KBM-7 (cell line): ENCODE data around the gene HSD11B2.

Source experiments
- DNase-seq: peaks from one replicate; pipeline ENCODE4 v3.0.0-alpha.2; 2015
- in situ Hi-C: fragments of 300-500 bp; cut with MboI; formaldehyde crosslinking; loops from 2 replicates; pipeline ENCODE4 v1.14.3; 2020; ENCODE audit warnings: low sequenced_read_pairs, low pct_unique_long_range_greater_than_20kb, mixed read lengths

The HSD11B2 gene

GRCh38 chr16:67461600-67462278 is 30.8 kb downstream of the HSD11B2 start:
- in situ Hi-C loops, result no loop called here

GRCh38 chr16:67462279-67462655 is 31.3 kb downstream of the HSD11B2 start:
- in situ Hi-C loops, result no loop called here
- DNase-seq, result no peak

More at GRCh38 chr16:67461600-67462278, 30.8 kb downstream of the HSD11B2 start:
- DNase-seq, result no peak

- in situ Hi-C loops, result no loop called here
- DNase-seq, result no peak
Measured at GRCh38 chr16:67463059-67463458, 32.1 kb downstream of the HSD11B2 start.

GRCh38 chr16:67463691-67464090 is 32.8 kb downstream of the HSD11B2 start:
- in situ Hi-C loops, result no loop called here
- DNase-seq, result no peak

- in situ Hi-C loops, result no loop called here
- DNase-seq, result no peak
Measured at GRCh38 chr16:67464565-67464964, 33.6 kb downstream of the HSD11B2 start.

GRCh38 chr16:67466581-67466980 is 35.7 kb downstream of the HSD11B2 start:
- DNase-seq, result no peak
- in situ Hi-C loops, result no loop called here

GRCh38 chr16:67468731-67469130 is 37.8 kb downstream of the HSD11B2 start:
- in situ Hi-C loops, result no loop called here

GRCh38 chr16:67470359-67470758 is 39.4 kb downstream of the HSD11B2 start:
- in situ Hi-C loops, result no loop called here
- no peak for DNase-seq

More at GRCh38 chr16:67468731-67469130, 37.8 kb downstream of the HSD11B2 start:
- DNase-seq, result no peak

GRCh38 chr16:67471758-67472384 is 41.0 kb downstream of the HSD11B2 start:
- no peak for DNase-seq
- in situ Hi-C loops, result no loop called here

GRCh38 chr16:67474551-67475455 is 43.9 kb downstream of the HSD11B2 start:
- in situ Hi-C loops, result no loop called here
- no peak for DNase-seq

GRCh38 chr16:67477960-67478554 is 47.1 kb downstream of the HSD11B2 start:
- DNase-seq, result no peak
- in situ Hi-C loops, result no loop called here

GRCh38 chr16:67480833-67481560 is 50.1 kb downstream of the HSD11B2 start, which contains the start of gene ATP6V0D1:
ATP6V0D1 (minus strand) TSS chr16:67481157; CDS start chr16:67481086, 71 bp downstream.
- DNase-seq, result peak; percentile 100
- in situ Hi-C loops, result no loop called here

- in situ Hi-C loops, result no loop called here
- DNase-seq, result peak; percentile 37
Measured at GRCh38 chr16:67481561-67482232, 50.8 kb downstream of the HSD11B2 start.

GRCh38 chr16:67482233-67482924 is 51.5 kb downstream of the HSD11B2 start:
- in situ Hi-C loops, result no loop called here
- no peak for DNase-seq

GRCh38 chr16:67483150-67483549 is 52.2 kb downstream of the HSD11B2 start, which contains the start of gene AGRP:
AGRP (minus strand) TSS chr16:67483547; CDS start chr16:67483398, 149 bp downstream.
- in situ Hi-C loops, result no loop called here
- DNase-seq, result no peak

GRCh38 chr16:67483731-67484525 is 53.0 kb downstream of the HSD11B2 start:
- DNase-seq, result no peak
- in situ Hi-C loops, result no loop called here

GRCh38 chr16:67486805-67487204 is 55.9 kb downstream of the HSD11B2 start:
- in situ Hi-C loops, result no loop called here
- no peak for DNase-seq
